RWPE1 (cell line): ENCODE data around the gene COL11A1.

Experiments used
- CTCF ChIA-PET: fragments of 350-600 bp; sonication (Branson Sonifier 250); formaldehyde crosslinking; extraction: SDS; loops from one replicate; lab custom pipeline; 2021; lab: Yijun Ruan, JAX
- POLR2A ChIA-PET: fragments of 400-600 bp; formaldehyde crosslinking; extraction: SDS; loops from one replicate; lab custom pipeline; 2020; ENCODE audit warnings: antibody characterized with exemption; ENCODE audit not compliant: low non-redundant PET; lab: Yijun Ruan, JAX
- DNase-seq: peaks from one replicate; pipeline ENCODE4 v3.0.0; 2012; ENCODE audit warnings: low spot score
- H3K27ac ChIP-seq: fragments of 450-650 bp; 2 replicates; pipeline ENCODE4 v1.5.1; 2017
- TF ChIP-seq, protein P1 (sequence below): fragments of 450-650 bp; conservative IDR thresholded peaks from 2 replicates; pipeline ENCODE4 v1.5.1; 2017; ENCODE audit warnings: low read depth, mild to moderate bottlenecking

The COL11A1 gene

DNA sequence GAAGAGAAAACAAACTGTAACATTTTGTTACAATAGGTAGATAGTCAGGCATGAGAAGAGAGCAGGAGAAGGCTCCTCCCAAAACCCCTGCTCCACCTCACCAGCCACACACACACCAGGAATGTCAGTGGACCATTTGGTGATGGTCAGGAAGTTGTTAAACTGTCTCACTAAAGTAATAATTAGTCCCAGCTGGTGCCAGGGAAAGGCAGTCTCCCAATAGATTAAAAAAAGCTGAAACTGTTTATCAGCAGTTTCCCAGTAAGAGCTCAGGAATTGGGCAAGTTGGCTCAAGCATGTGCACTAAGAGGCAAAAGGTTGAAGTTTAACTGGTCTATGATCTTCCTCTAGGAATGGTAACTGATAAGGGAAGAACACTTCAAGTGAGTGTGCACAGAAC, 249.6 kb downstream of the COL11A1 start:
- DNase-seq = no peak
- CTCF ChIA-PET = no interaction called here
- POLR2A ChIA-PET = no interaction called here
- no peak overlapping the region for H3K27ac ChIP-seq
- TF ChIP-seq, protein P1, sequence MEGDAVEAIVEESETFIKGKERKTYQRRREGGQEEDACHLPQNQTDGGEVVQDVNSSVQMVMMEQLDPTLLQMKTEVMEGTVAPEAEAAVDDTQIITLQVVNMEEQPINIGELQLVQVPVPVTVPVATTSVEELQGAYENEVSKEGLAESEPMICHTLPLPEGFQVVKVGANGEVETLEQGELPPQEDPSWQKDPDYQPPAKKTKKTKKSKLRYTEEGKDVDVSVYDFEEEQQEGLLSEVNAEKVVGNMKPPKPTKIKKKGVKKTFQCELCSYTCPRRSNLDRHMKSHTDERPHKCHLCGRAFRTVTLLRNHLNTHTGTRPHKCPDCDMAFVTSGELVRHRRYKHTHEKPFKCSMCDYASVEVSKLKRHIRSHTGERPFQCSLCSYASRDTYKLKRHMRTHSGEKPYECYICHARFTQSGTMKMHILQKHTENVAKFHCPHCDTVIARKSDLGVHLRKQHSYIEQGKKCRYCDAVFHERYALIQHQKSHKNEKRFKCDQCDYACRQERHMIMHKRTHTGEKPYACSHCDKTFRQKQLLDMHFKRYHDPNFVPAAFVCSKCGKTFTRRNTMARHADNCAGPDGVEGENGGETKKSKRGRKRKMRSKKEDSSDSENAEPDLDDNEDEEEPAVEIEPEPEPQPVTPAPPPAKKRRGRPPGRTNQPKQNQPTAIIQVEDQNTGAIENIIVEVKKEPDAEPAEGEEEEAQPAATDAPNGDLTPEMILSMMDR = no peak

DNA sequence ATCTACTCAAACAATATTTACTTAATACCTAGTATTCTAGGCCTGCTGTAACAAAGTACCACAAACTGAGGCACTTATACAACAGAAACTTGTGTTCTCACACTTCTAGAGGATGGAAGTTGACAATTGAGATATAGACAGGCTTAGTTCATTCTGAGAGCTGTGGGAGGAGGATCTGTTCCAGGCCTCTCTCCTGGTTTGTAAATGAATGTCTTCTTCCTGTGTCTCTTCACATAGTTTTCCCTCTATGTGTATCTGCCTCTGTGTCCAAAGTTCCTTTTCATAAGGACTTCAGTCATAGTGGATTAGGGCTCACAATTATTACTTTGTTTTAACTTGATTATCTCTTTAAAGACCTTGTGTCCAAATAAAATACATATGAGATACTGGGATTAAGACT, 251.1 kb downstream of the COL11A1 start:
- CTCF ChIA-PET = no interaction called here
- TF ChIP-seq, protein P1 = no peak

DNA sequence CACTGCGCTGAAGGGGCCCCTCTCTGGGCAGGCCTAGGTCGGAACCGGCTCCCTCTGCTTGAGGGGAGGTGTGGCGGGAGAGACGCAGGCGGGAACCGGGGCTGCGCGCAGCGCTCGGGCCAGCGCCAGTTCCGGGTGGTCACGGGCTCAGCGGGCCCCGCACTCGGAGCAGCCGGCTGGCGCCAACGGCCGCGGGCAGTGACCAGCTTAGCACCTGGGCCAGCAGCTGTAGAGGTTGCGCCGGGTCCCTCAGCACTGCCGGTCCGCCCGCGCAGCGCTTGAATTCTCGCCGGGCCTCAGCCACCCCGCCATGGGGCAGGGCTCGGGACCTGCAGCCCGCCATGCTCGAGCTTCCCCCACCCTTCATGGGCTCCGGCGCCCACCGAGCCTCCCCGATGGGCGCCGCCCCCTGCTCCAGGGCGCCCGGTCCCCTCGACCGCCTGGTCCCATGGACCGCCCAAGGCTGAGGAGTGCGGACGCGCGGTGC, 254.6 kb downstream of the COL11A1 start:
- TF ChIP-seq, protein P1 = no peak
- ChIA-PET CTCF (interaction anchor here (0.6 kb wide), 1 partner anchor 81 kb away, joined by 5 read pairs; no protein-coding TSS in a partner anchor), POLR2A (no interaction called here)
- H3K27ac ChIP-seq = no peak overlapping the region
- DNase-seq = no peak

More for the DNA sequence above, 251.1 kb downstream of the COL11A1 start:
- no peak overlapping the region for H3K27ac ChIP-seq
- no peak for DNase-seq
- POLR2A ChIA-PET = no interaction called here

DNA sequence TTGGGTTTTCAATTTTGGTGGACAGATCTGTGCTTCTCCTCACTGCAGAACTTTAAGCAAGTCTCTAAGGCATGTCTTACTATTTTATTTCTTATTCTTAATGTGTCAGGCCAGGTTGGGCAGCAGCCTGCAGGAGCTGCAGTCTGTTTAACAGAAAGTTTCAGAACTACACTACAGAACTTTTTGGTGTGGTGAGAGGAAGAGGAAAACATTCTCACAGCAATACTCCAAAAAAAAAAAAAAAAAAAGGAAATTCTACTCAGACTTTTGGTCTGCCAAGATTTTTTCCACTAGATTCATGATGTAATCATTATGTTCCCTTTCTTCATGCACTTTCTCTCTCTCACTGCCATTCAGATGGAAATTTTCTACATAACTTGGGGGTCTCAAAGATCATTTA, 255.2 kb downstream of the COL11A1 start:
- no peak for DNase-seq
- ChIA-PET CTCF (interaction anchor here (0.6 kb wide), 1 partner anchor 491 kb away, joined by 4 read pairs; no protein-coding TSS in a partner anchor), POLR2A (no interaction called here)
- no peak overlapping the region for H3K27ac ChIP-seq
- TF ChIP-seq, protein P1 = no peak

DNA sequence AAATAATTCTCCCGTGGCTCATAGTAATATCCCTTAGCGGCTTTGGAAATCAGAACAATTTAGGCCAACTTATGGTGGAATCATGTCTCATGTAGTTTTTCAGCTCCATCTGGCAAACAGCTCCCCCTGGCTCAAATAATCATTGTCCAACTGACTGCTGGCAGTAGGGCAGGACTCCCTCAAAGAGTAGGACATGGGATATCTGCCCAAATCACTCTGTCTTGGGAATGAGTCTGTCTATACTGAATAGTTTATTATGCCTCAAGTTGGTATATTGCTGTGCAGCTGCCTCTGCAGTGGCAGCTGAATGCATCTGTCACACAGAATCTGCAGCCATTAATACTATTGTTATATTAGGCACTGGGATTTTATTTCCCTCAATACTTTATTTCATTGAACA, 255.7 kb downstream of the COL11A1 start:
- TF ChIP-seq, protein P1 = no peak
- no peak for DNase-seq
- CTCF ChIA-PET = no interaction called here
- no peak overlapping the region for H3K27ac ChIP-seq
- POLR2A ChIA-PET = no interaction called here

DNA sequence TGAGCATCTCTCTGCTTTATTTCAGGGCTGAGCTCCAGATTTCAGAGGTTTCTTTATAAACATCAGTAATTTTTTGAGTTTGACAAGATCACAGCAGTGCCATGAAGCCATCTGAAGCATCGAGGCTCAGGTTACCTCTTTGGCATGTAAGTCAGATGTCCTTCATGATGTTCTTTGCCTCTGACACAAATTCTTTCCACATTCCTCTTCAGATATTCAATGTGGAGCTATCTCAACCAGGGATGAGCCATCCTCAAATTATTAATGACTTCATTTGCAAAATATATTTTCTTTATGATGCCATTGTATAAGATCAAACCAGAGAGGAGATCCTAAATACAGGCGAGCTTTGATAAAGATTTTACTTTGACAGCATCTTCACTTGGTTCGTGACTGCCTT, 256.7 kb downstream of the COL11A1 start:
- TF ChIP-seq, protein P1 = no peak
- no peak for DNase-seq
- H3K27ac ChIP-seq = no peak overlapping the region
- ChIA-PET POLR2A (no interaction called here), CTCF (interaction anchor here (0.7 kb wide), 1 partner anchor 13 kb away, joined by 4 read pairs; no protein-coding TSS in a partner anchor)
